GM12873 (cell line): ENCODE measurements around the gene PPP1R1B.

Experiments
- CTCF ChIP-seq: IDR thresholded peaks from 2 replicates; pipeline ENCODE4 v1.5.1; 2012; ENCODE audit warnings: low read depth, mild to moderate bottlenecking, moderate library complexity, low read length, control low read depth; ENCODE audit not compliant: insufficient read depth; ENCODE audit errors: missing control alignments

PPP1R1B gene

GRCh38 chr17:39678340-39679116 lies 51.8 kb downstream of the PPP1R1B start:
- TF ChIP-seq CTCF = no peak

GRCh38 chr17:39679521-39680192 lies 52.9 kb downstream of the PPP1R1B start:
- TF ChIP-seq CTCF = no peak

GRCh38 chr17:39683295-39683939 lies 56.7 kb downstream of the PPP1R1B start:
- no peak for TF ChIP-seq CTCF

- TF ChIP-seq CTCF = no peak
These were observed 57.8 kb downstream of the PPP1R1B start for GRCh38 chr17:39684369-39685192.
